ENCODE measurements around the gene RPS15.

The RPS15 gene

GRCh38 chr19:1412323-1412923 is 25.8 kb upstream of the RPS15 start:
- no peak for TF ChIP-seq CTCF (IDR thresholded peaks at IDR 0.05; ENCODE audit: low read depth, low read length)
- no peak for DNase-seq
- H3K36me3 ChIP-seq, result peaks cover 81% of the 10 kb centered on the region
- H3K4me1 ChIP-seq, result peaks cover 27% of the 10 kb centered on the region
- H3K27me3 ChIP-seq, result no peaks in the 10 kb centered on the region
- H3K9me3 ChIP-seq, result no peaks in the 10 kb centered on the region
- no peak overlapping the region for H3K4me3 ChIP-seq (ENCODE audit: low read depth, low read length)

GRCh38 chr19:1412995-1413800 is 25.0 kb upstream of the RPS15 start:
- H3K4me3 ChIP-seq (ENCODE audit: low read depth, low read length), result no peak overlapping the region
- TF ChIP-seq CTCF (IDR thresholded peaks at IDR 0.05; ENCODE audit: low read depth, low read length), result no peak
- DNase-seq, result no peak
- peaks cover 85% of the 10 kb centered on the region for H3K36me3 ChIP-seq
- H3K4me1 ChIP-seq, result peaks cover 27% of the 10 kb centered on the region
- no peaks in the 10 kb centered on the region for H3K27me3 ChIP-seq
- no peaks in the 10 kb centered on the region for H3K9me3 ChIP-seq

- peaks cover 82% of the 10 kb centered on the region for H3K36me3 ChIP-seq
- H3K27me3 ChIP-seq, result no peaks in the 10 kb centered on the region
- H3K9me3 ChIP-seq, result no peaks in the 10 kb centered on the region
- peaks cover 12% of the 10 kb centered on the region for H3K4me1 ChIP-seq
- no peak overlapping the region for H3K4me3 ChIP-seq (ENCODE audit: low read depth, low read length)
- no peak for TF ChIP-seq CTCF (IDR thresholded peaks at IDR 0.05; ENCODE audit: low read depth, low read length)
- no peak for DNase-seq
Observed at GRCh38 chr19:1416014-1416841, 22.0 kb upstream of the RPS15 start.

GRCh38 chr19:1417145-1417544 is 21.1 kb upstream of the RPS15 start:
- H3K9me3 ChIP-seq, result no peaks in the 10 kb centered on the region
- peaks cover 6% of the 10 kb centered on the region; the same call in 1 of the 2 replicates for H3K4me1 ChIP-seq
- peaks cover 82% of the 10 kb centered on the region for H3K36me3 ChIP-seq
- DNase-seq, result no peak
- H3K27me3 ChIP-seq, result no peaks in the 10 kb centered on the region
- no peak overlapping the region for H3K4me3 ChIP-seq (ENCODE audit: low read depth, low read length)
- TF ChIP-seq CTCF (IDR thresholded peaks at IDR 0.05; ENCODE audit: low read depth, low read length), result no peak

- no peaks in the 10 kb centered on the region for H3K9me3 ChIP-seq
- H3K4me1 ChIP-seq, result peaks cover 6% of the 10 kb centered on the region; the same call in 1 of the 2 replicates
- no peak overlapping the region for H3K4me3 ChIP-seq (ENCODE audit: low read depth, low read length)
- H3K36me3 ChIP-seq, result peaks cover 82% of the 10 kb centered on the region
- H3K27me3 ChIP-seq, result no peaks in the 10 kb centered on the region
- no peak for TF ChIP-seq CTCF (IDR thresholded peaks at IDR 0.05; ENCODE audit: low read depth, low read length)
- no peak for DNase-seq
Observed at GRCh38 chr19:1417681-1418495, 20.3 kb upstream of the RPS15 start.
